Type B pancreatic cell (in vitro differentiated cells): ENCODE data around the gene SLC10A2. TPM values are rescaled to one million over a fixed set of nuclear protein-coding genes. Genes with fewer than 3 reads are reported as not detected.

ENCODE experiments used
- DNase-seq: peaks from one replicate; pipeline ENCODE4 v3.0.0; 2021; ENCODE audit warnings: mixed read lengths; ENCODE audit not compliant: unreplicated experiment; ENCODE audit errors: extremely low spot score
- H3K27ac Mint-ChIP-seq: 2 replicates; pipeline ENCODE4 v1.8.0; 2021; ENCODE audit warnings: mild to moderate bottlenecking, mixed read lengths
- H3K27me3 Mint-ChIP-seq: 2 replicates; pipeline ENCODE4 v1.8.0; 2021; ENCODE audit warnings: mixed read lengths
- H3K36me3 Mint-ChIP-seq: 2 replicates; pipeline ENCODE4 v1.8.0; 2021; ENCODE audit warnings: mixed read lengths
- H3K4me1 Mint-ChIP-seq: one replicate; pipeline ENCODE4 v1.8.0; 2021; ENCODE audit warnings: mixed read lengths; ENCODE audit not compliant: unreplicated experiment
- H3K4me3 Mint-ChIP-seq: 2 replicates; pipeline ENCODE4 v1.8.0; 2021; ENCODE audit warnings: mild to moderate bottlenecking, mixed read lengths
- H3K9me3 Mint-ChIP-seq: 2 replicates; pipeline ENCODE4 v1.8.0; 2021; ENCODE audit warnings: mixed read lengths
- CTCF ChIP-seq: fragments of 200-600 bp; sonication (generic); conservative IDR thresholded peaks from 2 replicates; pipeline ENCODE4 v1.5.0; 2021; ENCODE audit warnings: antibody characterized with exemption, mild to moderate bottlenecking
- total RNA-seq: library from RNA; stranded (reverse); gene quantifications from 2 replicates; pipeline ENCODE4 v1.2.1, GENCODE V29; 2021; ENCODE audit warnings: low replicate concordance

The SLC10A2 gene
- total RNA-seq, 1 donor from 2014 or later, result 1.7 TPM

GRCh38 chr13:103009051-103009840 lies 57.0 kb downstream of the SLC10A2 start:
- no peak for TF ChIP-seq CTCF
- H3K9me3 Mint-ChIP-seq, result peaks cover 6% of the 10 kb centered on the region
- no peak overlapping the region for H3K27ac Mint-ChIP-seq
- H3K36me3 Mint-ChIP-seq, result no peaks in the 10 kb centered on the region
- no peak for DNase-seq
- H3K4me1 Mint-ChIP-seq, result peaks cover 20% of the 10 kb centered on the region
- no peaks in the 10 kb centered on the region for H3K27me3 Mint-ChIP-seq
- H3K4me3 Mint-ChIP-seq, result no peak overlapping the region

GRCh38 chr13:103007427-103007762 lies 58.8 kb downstream of the SLC10A2 start:
- Mint-ChIP-seq H3K9me3 (peaks cover 12% of the 10 kb centered on the region), H3K4me1 (peaks cover 32% of the 10 kb centered on the region), H3K27me3 (no peaks in the 10 kb centered on the region), H3K36me3 (no peaks in the 10 kb centered on the region), H3K27ac (no peak overlapping the region), H3K4me3 (no peak overlapping the region)
- no peak for DNase-seq
- no peak for TF ChIP-seq CTCF

GRCh38 chr13:103006641-103007426 lies 59.4 kb downstream of the SLC10A2 start:
- no peak for DNase-seq
- H3K4me1 Mint-ChIP-seq, result peaks cover 37% of the 10 kb centered on the region
- H3K36me3 Mint-ChIP-seq, result no peaks in the 10 kb centered on the region
- H3K9me3 Mint-ChIP-seq, result peaks cover 17% of the 10 kb centered on the region
- no peak for TF ChIP-seq CTCF
- H3K4me3 Mint-ChIP-seq, result peak overlapping the region; percentile 29
- no peaks in the 10 kb centered on the region for H3K27me3 Mint-ChIP-seq
- H3K27ac Mint-ChIP-seq, result peak overlapping the region; percentile 11

GRCh38 chr13:103004661-103005345 lies 61.4 kb downstream of the SLC10A2 start:
- DNase-seq, result no peak
- Mint-ChIP-seq H3K9me3 (peaks cover 22% of the 10 kb centered on the region), H3K4me3 (no peak overlapping the region), H3K4me1 (peaks cover 37% of the 10 kb centered on the region), H3K27me3 (no peaks in the 10 kb centered on the region), H3K36me3 (no peaks in the 10 kb centered on the region), H3K27ac (peak overlapping the region; percentile 15)
- TF ChIP-seq CTCF, result no peak

- Mint-ChIP-seq H3K27ac (no peak overlapping the region), H3K36me3 (no peaks in the 10 kb centered on the region), H3K4me3 (no peak overlapping the region), H3K4me1 (peaks cover 37% of the 10 kb centered on the region), H3K27me3 (no peaks in the 10 kb centered on the region), H3K9me3 (peaks cover 26% of the 10 kb centered on the region)
- TF ChIP-seq CTCF, result no peak
- no peak for DNase-seq
Observed at GRCh38 chr13:103003631-103004030, 62.6 kb downstream of the SLC10A2 start.
